Muscle of back (tissue), 11 donors: Measurements from ENCODE around the gene LIPN. TPM values are rescaled to one million over a fixed set of nuclear protein-coding genes. Genes with fewer than 3 reads are reported as not detected.
A peak's percentile ranks its signal among the peaks of the same experiment; 100 is the strongest.

Experiments
- DNase-seq, 3 donors: peaks; one replicate each; pipeline versions ENCODE4 v3.0.0 to v3.0.0-alpha.2; 2013
- polyA plus RNA-seq, 10 donors: library from polyadenylated mRNA; unstranded; fragments of 120-200 nt; gene quantifications; one replicate each; pipeline ENCODE4 v1.2.1, GENCODE V29; 2013; ENCODE audit not compliant: insufficient read length in 10 of 10

LIPN gene
- polyA plus RNA-seq, 10 donors = 0.13 to 1.8 (median 0.38) TPM; not detected in 7

GRCh38 chr10:88783724-88784123 lies 23.9 kb downstream of the LIPN start:
- no peak for DNase-seq

GRCh38 chr10:88786032-88786770 lies 26.4 kb downstream of the LIPN start:
- DNase-seq = no peak

- no peak for DNase-seq
Observed at GRCh38 chr10:88787463-88787862, 27.6 kb downstream of the LIPN start.

GRCh38 chr10:88788924-88789323 lies 29.1 kb downstream of the LIPN start:
- no peak for DNase-seq

GRCh38 chr10:88791924-88792323 lies 32.1 kb downstream of the LIPN start:
- DNase-seq = no peak

- peak in 2 of 3 donors; percentile 3 to 24 for DNase-seq
Observed at GRCh38 chr10:88792661-88793060, 32.8 kb downstream of the LIPN start.

- no peak for DNase-seq
Observed at GRCh38 chr10:88793712-88794299, 34.0 kb downstream of the LIPN start.

- DNase-seq = no peak
Observed at GRCh38 chr10:88794731-88795130, 34.9 kb downstream of the LIPN start.

- DNase-seq = peak in 1 of 3 donors; percentile 22
Observed at GRCh38 chr10:88800152-88801125, 40.6 kb downstream of the LIPN start.

GRCh38 chr10:88802523-88803285 lies 42.9 kb downstream of the LIPN start, which contains the start of gene LIPM:
Gene LIPM, plus strand, starts transcription at chr10:88802730. Its CDS starts 167 bp downstream, at chr10:88802897.
- no peak for DNase-seq

- no peak for DNase-seq
Observed at GRCh38 chr10:88803641-88804040, 43.8 kb downstream of the LIPN start.

GRCh38 chr10:88804083-88804812 lies 44.4 kb downstream of the LIPN start:
- DNase-seq = no peak

GRCh38 chr10:88805361-88805760 lies 45.5 kb downstream of the LIPN start:
- no peak for DNase-seq

GRCh38 chr10:88805924-88806323 lies 46.1 kb downstream of the LIPN start:
- DNase-seq = no peak

GRCh38 chr10:88809621-88810020 lies 49.8 kb downstream of the LIPN start:
- peak in 1 of 3 donors; percentile 16 for DNase-seq

- DNase-seq = peak in 1 of 3 donors; percentile 28
Observed at GRCh38 chr10:88810196-88810961, 50.6 kb downstream of the LIPN start.

GRCh38 chr10:88813200-88813599 lies 53.4 kb downstream of the LIPN start:
- no peak for DNase-seq

GRCh38 chr10:88819290-88819689 lies 59.5 kb downstream of the LIPN start:
- no peak for DNase-seq

- DNase-seq = peak; percentile 78 to 90 (median 80)
Observed at GRCh38 chr10:88820748-88821401, 61.1 kb downstream of the LIPN start.
